Omental fat pad (tissue), 4 donors: Measurements from ENCODE around the gene KRT72. TPM values are rescaled to one million over a fixed set of nuclear protein-coding genes. Genes with fewer than 3 reads are reported as not detected.

ENCODE experiments used
- ATAC-seq: fragments of 150-250 bp; one replicate; pipeline ENCODE4 v1.9.1; 2016; ENCODE audit warnings: mild to moderate bottlenecking, moderate library complexity; ENCODE audit not compliant: low FRiP score
- DNase-seq: peaks from one replicate; pipeline ENCODE4 v3.0.0-alpha.2; 2019; ENCODE audit warnings: low spot score
- CTCF ChIP-seq, 3 donors: fragments of 450-650 bp; IDR thresholded peaks; one replicate each; pipeline ENCODE4 v1.5.1; 2016 to 2017; ENCODE audit warnings: antibody characterized with exemption in 3 of 3, mild to moderate bottlenecking in 3 of 3, moderate library complexity in 2 of 3
- total RNA-seq, 4 donors: library from RNA; depleted of rRNA; stranded (reverse); fragments of >200 nt; gene quantifications; one replicate each; pipeline ENCODE4 v1.1.0, GENCODE V29; 2016

The KRT72 gene
- total RNA-seq, 4 donors from 2014 or later, result 0.31 TPM; not detected in 3

- DNase-seq (no peak), ATAC-seq (no peak)
- TF ChIP-seq CTCF (IDR thresholded peaks at IDR 0.05), result no peak
These were observed 28.0 kb downstream of the KRT72 start for GRCh38 chr12:52573306-52573705.

- ATAC-seq (no peak), DNase-seq (no peak)
- no peak for TF ChIP-seq CTCF (IDR thresholded peaks at IDR 0.05)
These were observed 30.8 kb downstream of the KRT72 start for GRCh38 chr12:52570511-52570910.

- DNase-seq (no peak), ATAC-seq (no peak)
- TF ChIP-seq CTCF (IDR thresholded peaks at IDR 0.05), result no peak
These were observed 33.2 kb downstream of the KRT72 start for GRCh38 chr12:52568111-52568510.

- no peak for ATAC-seq
- no peak for TF ChIP-seq CTCF (IDR thresholded peaks at IDR 0.05)
- DNase-seq, result no peak
These were observed 34.4 kb downstream of the KRT72 start for GRCh38 chr12:52566847-52567291.

GRCh38 chr12:52564582-52564981, 36.7 kb downstream of the KRT72 start:
- no peak for TF ChIP-seq CTCF (IDR thresholded peaks at IDR 0.05)
- DNase-seq (no peak), ATAC-seq (no peak)

GRCh38 chr12:52561880-52562449, 39.3 kb downstream of the KRT72 start:
- TF ChIP-seq CTCF (IDR thresholded peaks at IDR 0.05), result no peak
- DNase-seq (no peak), ATAC-seq (no peak)

GRCh38 chr12:52559979-52560378, 41.3 kb downstream of the KRT72 start:
- DNase-seq, result no peak
- no peak for TF ChIP-seq CTCF (IDR thresholded peaks at IDR 0.05)
- ATAC-seq, result no peak
